ENCODE results near the gene RAPGEF1. TPM values are rescaled to one million over a fixed set of nuclear protein-coding genes. Genes with fewer than 3 reads are reported as not detected.

RAPGEF1 gene
- polyA plus RNA-seq, 2 of the 4 experiments (the other 2 are of a cell fraction): 21.6 to 27.7 TPM

DNA sequence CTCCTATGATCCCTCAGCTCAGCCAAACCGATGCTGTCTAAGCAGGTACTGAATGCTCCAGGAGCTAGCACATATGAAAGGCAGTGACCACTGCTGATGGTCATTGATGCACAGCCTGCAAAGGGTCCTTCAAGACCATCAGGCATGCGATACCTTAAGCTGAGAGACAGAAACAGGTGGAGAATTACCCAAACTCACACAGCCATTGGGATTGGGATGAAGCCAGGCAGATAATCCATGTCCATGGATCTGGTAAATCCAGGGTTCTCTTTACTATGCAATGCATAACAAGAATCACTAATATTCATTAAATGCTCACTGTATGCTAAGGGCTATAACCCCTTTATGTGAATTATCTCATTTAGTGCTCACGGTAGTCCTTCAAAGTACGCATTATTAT is 36.2 kb downstream of the RAPGEF1 start:
- POLR2A ChIA-PET: no interaction called here
- ATAC-seq (no peak), DNase-seq (ENCODE audit: low read depth in 1 of 2, low spot score in 1 of 2) (no peak), FAIRE-seq (no peak)
- CTCF ChIA-PET: interaction anchor here (0.5 to 2.4 kb wide), 4 partner anchors 23 to 141 kb away, joined by 4 to 9 read pairs (median 4); partner anchors contain the start of gene RAPGEF1
- Histone ChIP-seq H3K9me3 (no peaks in the 10 kb centered on the region), H3K4me1 (peaks cover 67% of the 10 kb centered on the region), H3K4me3 (no peak overlapping the region), H3K4me2 (no peak overlapping the region), H3K27ac (no peak overlapping the region)
- TF ChIP-seq CBX8 (IDR thresholded peaks at IDR 0.05) (no peak), CBX2 (IDR thresholded peaks at IDR 0.05; ENCODE audit: borderline replicate concordance, low read depth) (no peak), MAZ (IDR thresholded peaks at IDR 0.05; ENCODE audit: borderline replicate concordance, low read depth, low read length) (no peak), ZFP36 (IDR thresholded peaks at IDR 0.05; ENCODE audit: borderline replicate concordance, partially characterized antibody) (no peak)
- WGBS (ENCODE audit: missing lambda C conversion rate): 95% methylated on average over 4 of the region's 4 CpGs

DNA sequence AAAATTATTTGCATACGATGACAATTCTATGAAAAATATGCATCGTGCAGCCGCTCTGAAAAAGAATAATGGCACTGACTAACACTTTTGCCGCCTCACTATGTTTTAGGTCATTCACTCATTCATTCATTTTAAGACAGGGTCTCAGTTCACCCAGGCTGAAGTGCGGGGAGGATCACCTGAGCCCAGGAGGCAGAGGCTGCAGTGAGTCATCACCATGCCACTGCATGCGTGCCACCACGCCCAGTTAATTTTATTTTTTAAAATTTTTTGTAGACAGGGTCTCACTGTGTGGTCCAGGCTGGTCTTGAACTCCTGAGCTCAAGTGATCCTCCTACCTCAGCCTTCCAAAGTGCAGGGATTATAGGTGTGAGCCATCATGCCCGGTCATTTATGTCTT is 37.0 kb downstream of the RAPGEF1 start:
- H3K4me2 ChIP-seq: no peak overlapping the region
- no peak overlapping the region for H3K27ac ChIP-seq
- POLR2A ChIA-PET: no interaction called here
- no peak overlapping the region for H3K4me3 ChIP-seq
- 88% methylated on average over 8 of the region's 8 CpGs for WGBS (ENCODE audit: missing lambda C conversion rate)
- DNase-seq (ENCODE audit: low read depth in 1 of 2, low spot score in 1 of 2): no peak
- no peak for FAIRE-seq
- H3K4me1 ChIP-seq: peaks cover 65% of the 10 kb centered on the region
- no peak for ATAC-seq
- CTCF ChIA-PET: no interaction called here
- H3K9me3 ChIP-seq: no peaks in the 10 kb centered on the region
- TF ChIP-seq ZFP36 (IDR thresholded peaks at IDR 0.05; ENCODE audit: borderline replicate concordance, partially characterized antibody) (no peak), FOSL2 (IDR thresholded peaks at IDR 0.05) (no peak), FOSL2 (CRISPR knock-in tag; IDR thresholded peaks at IDR 0.05) (0 out of 2 replicates have a peak, but pooled peaks have one; percentile 9)

DNA sequence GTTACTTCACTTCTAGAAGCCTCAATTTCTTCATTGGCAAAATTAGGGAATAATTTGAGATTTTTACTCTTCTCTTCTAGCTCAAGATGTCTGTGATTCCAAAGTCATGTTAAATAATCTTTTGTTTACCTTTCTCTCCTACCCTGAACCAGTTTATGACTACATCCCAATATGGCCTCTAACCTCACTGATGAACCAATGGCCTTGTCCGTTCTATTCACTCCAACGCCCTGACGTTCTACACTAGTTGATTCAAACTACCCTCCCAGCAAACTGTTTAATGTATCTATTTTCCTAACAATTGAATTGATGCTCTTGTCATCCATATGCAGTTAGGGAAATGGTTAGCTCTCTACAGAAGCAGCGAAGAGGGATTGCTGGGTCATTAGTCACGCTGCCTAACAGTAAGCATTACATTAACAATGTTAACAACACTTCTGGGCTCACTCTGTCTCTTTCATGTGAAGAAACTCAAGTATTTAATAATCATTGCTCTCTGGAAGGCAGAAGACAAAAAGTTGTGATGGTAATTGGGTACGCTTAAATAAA is 38.0 kb downstream of the RAPGEF1 start:
- no peak overlapping the region for H3K4me2 ChIP-seq
- ATAC-seq: no peak
- CTCF ChIA-PET: interaction anchor here (1.0 to 1.6 kb wide), 2 partner anchors 21 to 33 kb away, joined by 3 to 4 read pairs; no protein-coding TSS in a partner anchor

More for the DNA sequence above, 38.0 kb downstream of the RAPGEF1 start:
- peaks cover 57% of the 10 kb centered on the region for H3K4me1 ChIP-seq
- H3K9me3 ChIP-seq: no peaks in the 10 kb centered on the region
- DNase-seq (ENCODE audit: low read depth in 1 of 2, low spot score in 1 of 2): no peak
- WGBS (ENCODE audit: missing lambda C conversion rate): 88% methylated on average over 6 of the region's 6 CpGs
- no peak for FAIRE-seq
- no peak overlapping the region for H3K27ac ChIP-seq
- POLR2A ChIA-PET: no interaction called here
- no peak overlapping the region for H3K4me3 ChIP-seq
- TF ChIP-seq TFCP2L1 (CRISPR knock-in tag; IDR thresholded peaks at IDR 0.05): no peak
- TF ChIP-seq NFE2L2 (conservative IDR thresholded peaks at IDR 0.05; ENCODE audit: low read length): no peak
- TF ChIP-seq EP300 (IDR thresholded peaks at IDR 0.05): no peak
- TF ChIP-seq HOXB13 (CRISPR knock-in tag; IDR thresholded peaks at IDR 0.05; ENCODE audit: low read depth): no peak
- TF ChIP-seq RFX5 (IDR thresholded peaks at IDR 0.05): no peak
- TF ChIP-seq, protein P1, sequence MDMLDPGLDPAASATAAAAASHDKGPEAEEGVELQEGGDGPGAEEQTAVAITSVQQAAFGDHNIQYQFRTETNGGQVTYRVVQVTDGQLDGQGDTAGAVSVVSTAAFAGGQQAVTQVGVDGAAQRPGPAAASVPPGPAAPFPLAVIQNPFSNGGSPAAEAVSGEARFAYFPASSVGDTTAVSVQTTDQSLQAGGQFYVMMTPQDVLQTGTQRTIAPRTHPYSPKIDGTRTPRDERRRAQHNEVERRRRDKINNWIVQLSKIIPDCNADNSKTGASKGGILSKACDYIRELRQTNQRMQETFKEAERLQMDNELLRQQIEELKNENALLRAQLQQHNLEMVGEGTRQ (IDR thresholded peaks at IDR 0.05): no peak
- TF ChIP-seq FOXS1 (CRISPR knock-in tag; IDR thresholded peaks at IDR 0.05): no peak
- no peak for TF ChIP-seq TP53 (CRISPR knock-in tag; IDR thresholded peaks at IDR 0.05)
- TF ChIP-seq, protein P2, sequence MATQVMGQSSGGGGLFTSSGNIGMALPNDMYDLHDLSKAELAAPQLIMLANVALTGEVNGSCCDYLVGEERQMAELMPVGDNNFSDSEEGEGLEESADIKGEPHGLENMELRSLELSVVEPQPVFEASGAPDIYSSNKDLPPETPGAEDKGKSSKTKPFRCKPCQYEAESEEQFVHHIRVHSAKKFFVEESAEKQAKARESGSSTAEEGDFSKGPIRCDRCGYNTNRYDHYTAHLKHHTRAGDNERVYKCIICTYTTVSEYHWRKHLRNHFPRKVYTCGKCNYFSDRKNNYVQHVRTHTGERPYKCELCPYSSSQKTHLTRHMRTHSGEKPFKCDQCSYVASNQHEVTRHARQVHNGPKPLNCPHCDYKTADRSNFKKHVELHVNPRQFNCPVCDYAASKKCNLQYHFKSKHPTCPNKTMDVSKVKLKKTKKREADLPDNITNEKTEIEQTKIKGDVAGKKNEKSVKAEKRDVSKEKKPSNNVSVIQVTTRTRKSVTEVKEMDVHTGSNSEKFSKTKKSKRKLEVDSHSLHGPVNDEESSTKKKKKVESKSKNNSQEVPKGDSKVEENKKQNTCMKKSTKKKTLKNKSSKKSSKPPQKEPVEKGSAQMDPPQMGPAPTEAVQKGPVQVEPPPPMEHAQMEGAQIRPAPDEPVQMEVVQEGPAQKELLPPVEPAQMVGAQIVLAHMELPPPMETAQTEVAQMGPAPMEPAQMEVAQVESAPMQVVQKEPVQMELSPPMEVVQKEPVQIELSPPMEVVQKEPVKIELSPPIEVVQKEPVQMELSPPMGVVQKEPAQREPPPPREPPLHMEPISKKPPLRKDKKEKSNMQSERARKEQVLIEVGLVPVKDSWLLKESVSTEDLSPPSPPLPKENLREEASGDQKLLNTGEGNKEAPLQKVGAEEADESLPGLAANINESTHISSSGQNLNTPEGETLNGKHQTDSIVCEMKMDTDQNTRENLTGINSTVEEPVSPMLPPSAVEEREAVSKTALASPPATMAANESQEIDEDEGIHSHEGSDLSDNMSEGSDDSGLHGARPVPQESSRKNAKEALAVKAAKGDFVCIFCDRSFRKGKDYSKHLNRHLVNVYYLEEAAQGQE (IDR thresholded peaks at IDR 0.05): no peak
- TF ChIP-seq ZFP36 (IDR thresholded peaks at IDR 0.05; ENCODE audit: borderline replicate concordance, partially characterized antibody): no peak
- TF ChIP-seq, protein P3, sequence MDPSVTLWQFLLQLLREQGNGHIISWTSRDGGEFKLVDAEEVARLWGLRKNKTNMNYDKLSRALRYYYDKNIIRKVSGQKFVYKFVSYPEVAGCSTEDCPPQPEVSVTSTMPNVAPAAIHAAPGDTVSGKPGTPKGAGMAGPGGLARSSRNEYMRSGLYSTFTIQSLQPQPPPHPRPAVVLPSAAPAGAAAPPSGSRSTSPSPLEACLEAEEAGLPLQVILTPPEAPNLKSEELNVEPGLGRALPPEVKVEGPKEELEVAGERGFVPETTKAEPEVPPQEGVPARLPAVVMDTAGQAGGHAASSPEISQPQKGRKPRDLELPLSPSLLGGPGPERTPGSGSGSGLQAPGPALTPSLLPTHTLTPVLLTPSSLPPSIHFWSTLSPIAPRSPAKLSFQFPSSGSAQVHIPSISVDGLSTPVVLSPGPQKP (IDR thresholded peaks at IDR 0.05; ENCODE audit: low read depth, low read length): no peak
- TF ChIP-seq CEBPB (IDR thresholded peaks at IDR 0.05): no peak
- TF ChIP-seq, protein P4, sequence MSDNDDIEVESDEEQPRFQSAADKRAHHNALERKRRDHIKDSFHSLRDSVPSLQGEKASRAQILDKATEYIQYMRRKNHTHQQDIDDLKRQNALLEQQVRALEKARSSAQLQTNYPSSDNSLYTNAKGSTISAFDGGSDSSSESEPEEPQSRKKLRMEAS (IDR thresholded peaks at IDR 0.05): no peak
- TF ChIP-seq GATA3 (IDR thresholded peaks at IDR 0.05; ENCODE audit: borderline replicate concordance): no peak
- no peak for TF ChIP-seq EHF (CRISPR knock-in tag; IDR thresholded peaks at IDR 0.05)
- TF ChIP-seq RAD21 (conservative IDR thresholded peaks at IDR 0.05 in 1 of 2, IDR thresholded peaks at IDR 0.05 in 1 of 2): no peak
- TF ChIP-seq FOSL2 (IDR thresholded peaks at IDR 0.05): no peak
- no peak for TF ChIP-seq FOSL2 (CRISPR knock-in tag; IDR thresholded peaks at IDR 0.05)
- no peak for TF ChIP-seq JUNB (IDR thresholded peaks at IDR 0.05)
- TF ChIP-seq SREBF2 (IDR thresholded peaks at IDR 0.05): no peak
